ENCODE results near the gene UGT2B7.

The UGT2B7 gene

DNA sequence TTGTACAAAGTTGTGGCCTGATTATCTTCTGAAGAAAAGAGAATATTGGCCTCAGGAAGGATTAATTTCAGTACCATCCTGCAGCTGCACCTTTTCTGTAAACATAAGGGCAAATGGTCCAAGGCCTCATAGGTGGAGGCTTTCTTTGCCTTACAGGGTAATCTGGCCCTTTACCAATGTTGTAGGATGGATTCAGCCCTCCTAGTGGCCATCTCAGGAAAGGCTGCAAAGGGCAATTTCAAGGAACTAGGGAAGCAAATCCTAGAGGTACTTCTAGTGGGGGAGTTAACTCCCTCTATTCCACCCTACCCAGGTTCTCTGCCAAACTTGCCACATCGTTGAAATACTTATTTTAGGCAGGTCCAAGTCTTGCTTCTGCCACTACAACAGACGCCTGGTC, 60.6 kb downstream of the UGT2B7 start:
- no peak for DNase-seq (ENCODE audit: low read depth in 2 of 2)
